ENCODE data around the gene NFKBIL1.

GRCh38 chr6:31528307-31528777 is 19.1 kb upstream of the NFKBIL1 start:
- TF ChIP-seq CTCF (IDR thresholded peaks at IDR 0.05) (no peak), USF2 (CRISPR knock-in tag; IDR thresholded peaks at IDR 0.05) (no peak), SP1 (CRISPR knock-in tag; conservative IDR thresholded peaks at IDR 0.05) (no peak), FOXP1 (CRISPR knock-in tag; IDR thresholded peaks at IDR 0.05; ENCODE audit: borderline replicate concordance) (no peak), STAT6 (CRISPR knock-in tag; conservative IDR thresholded peaks at IDR 0.05; ENCODE audit: low read depth) (no peak), ATF2 (CRISPR knock-in tag; IDR thresholded peaks at IDR 0.05; ENCODE audit: borderline replicate concordance, low read depth) (no peak), E2F1 (CRISPR knock-in tag; IDR thresholded peaks at IDR 0.05) (no peak), ZNF121 (CRISPR knock-in tag; IDR thresholded peaks at IDR 0.05) (no peak), TEAD4 (CRISPR knock-in tag; IDR thresholded peaks at IDR 0.05) (no peak)
